ENCODE data around the gene AACS.

DNA sequence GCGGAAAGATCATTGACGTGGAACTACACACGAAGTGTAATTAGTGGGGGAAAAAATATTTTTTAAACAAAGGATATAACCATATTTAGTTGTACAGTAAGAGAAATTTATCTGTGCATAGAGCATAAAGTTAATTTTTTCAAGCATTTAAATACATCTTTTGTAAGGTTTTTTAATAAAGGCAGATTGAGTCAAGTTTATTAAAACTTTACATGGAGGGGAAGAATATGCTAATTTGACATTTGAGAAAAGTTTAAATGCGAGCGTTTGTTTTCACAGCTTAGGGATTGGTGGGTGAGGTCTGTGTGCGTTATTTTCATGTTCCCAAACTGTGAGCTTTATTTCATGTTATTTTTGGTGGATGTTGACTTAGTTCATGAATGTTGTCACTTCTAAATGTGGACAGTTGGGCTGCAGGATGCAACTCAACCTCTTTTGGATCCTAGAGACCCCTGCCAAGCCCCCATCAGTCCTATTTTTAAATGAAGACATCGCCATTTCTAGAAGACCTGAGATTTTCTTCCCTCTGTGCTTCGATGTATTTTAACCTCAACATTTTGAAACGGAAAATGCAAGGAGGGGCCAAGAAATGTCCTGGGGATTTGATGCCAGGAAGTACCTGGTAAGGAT lies 39.5 kb upstream of the AACS start:
- TF ChIP-seq POLR2AphosphoS5 (IDR thresholded peaks at IDR 0.05; ENCODE audit: low read depth, low read length) (no peak), SPI1 (IDR thresholded peaks at IDR 0.05; ENCODE audit: low read depth, low read length) (no peak)

Data from GM12891 (cell line).